IMR-90 (cell line): ENCODE data around the gene BASP1. TPM values are rescaled to one million over a fixed set of nuclear protein-coding genes. Genes with fewer than 3 reads are reported as not detected.

Source experiments
- ATAC-seq: fragments of 200-7000 bp; cut with Tn5 transposase; 2 replicates; pipeline ENCODE4 v1.9.1; 2020; ENCODE audit warnings: low read depth, mild to moderate bottlenecking, moderate library complexity
- BruUV-seq: library from RNA; stranded (reverse); fragments of 400-500 nt; replicated peaks from 2 replicates; lab custom pipeline; 2021; lab: Mats Ljungman, UMichigan
- CTCF ChIA-PET: fragments of 300-600 bp; formaldehyde crosslinking; extraction: SDS; loops from one replicate; lab custom pipeline; 2021; ENCODE audit warnings: antibody characterized with exemption; lab: Yijun Ruan, JAX
- POLR2A ChIA-PET: fragments of 300-600 bp; sonication (Branson Sonifier 250); formaldehyde crosslinking; loops from one replicate; lab custom pipeline; 2022; ENCODE audit warnings: antibody characterized with exemption; ENCODE audit not compliant: unreplicated experiment; lab: Charles Lee
- DNase-seq: peaks from one replicate; pipeline ENCODE4 v3.0.0; 2013
- H2AFZ ChIP-seq: replicated peaks from 2 replicates; pipeline ENCODE3; 2013; ENCODE audit warnings: low read length, mild to moderate bottlenecking; ENCODE audit not compliant: poor library complexity
- H2AK5ac ChIP-seq: 2 replicates; pipeline ENCODE4 v1.6.1; 2013; ENCODE audit warnings: low read depth, low read length, inconsistent platforms
- H2AK9ac ChIP-seq: replicated peaks from 2 replicates; pipeline ENCODE3; 2013; ENCODE audit warnings: mild to moderate bottlenecking, low read depth, low read length, moderate library complexity; ENCODE audit not compliant: poor library complexity
- H2BK120ac ChIP-seq: 2 replicates; pipeline ENCODE4 v1.6.1; 2013; ENCODE audit warnings: low read depth, low read length, inconsistent platforms
- H2BK15ac ChIP-seq: 3 replicates; pipeline ENCODE4 v1.6.1; 2013; ENCODE audit warnings: low read depth, low read length, inconsistent platforms
- H2BK20ac ChIP-seq: 2 replicates; pipeline ENCODE4 v1.6.1; 2013; ENCODE audit warnings: low read depth, mild to moderate bottlenecking, inconsistent platforms, low read length, moderate library complexity
- H2BK5ac ChIP-seq: 2 replicates; pipeline ENCODE4 v1.6.1; 2013; ENCODE audit warnings: mild to moderate bottlenecking, low read depth, low read length, inconsistent platforms; ENCODE audit not compliant: poor library complexity, severe bottlenecking
- H3K14ac ChIP-seq: replicated peaks from 2 replicates; pipeline ENCODE4 v1.6.1; 2013; ENCODE audit warnings: low read depth, low read length, inconsistent platforms
- H3K18ac ChIP-seq: 2 replicates; pipeline ENCODE4 v1.6.1; 2013; ENCODE audit warnings: low read depth, low read length, control low read depth
- H3K23ac ChIP-seq: 2 replicates; pipeline ENCODE4 v1.6.1; 2013; ENCODE audit warnings: low read depth, low read length, inconsistent platforms
- H3K27ac ChIP-seq: 2 replicates; pipeline ENCODE4 v1.5.1; 2013; ENCODE audit warnings: mild to moderate bottlenecking, control low read depth, low read length; ENCODE audit not compliant: insufficient read depth
- H3K27me3 ChIP-seq: 2 replicates; pipeline ENCODE4 v1.6.1; 2013; ENCODE audit warnings: low read length; ENCODE audit not compliant: control insufficient read depth, insufficient read depth
- H3K36me3 ChIP-seq: 2 replicates; pipeline ENCODE4 v1.6.1; 2013; ENCODE audit warnings: low read length, mixed read lengths; ENCODE audit not compliant: control insufficient read depth, insufficient read depth
- H3K4ac ChIP-seq: 2 replicates; pipeline ENCODE4 v1.6.1; 2013; ENCODE audit warnings: low read depth, low read length, inconsistent platforms
- H3K4me1 ChIP-seq: 2 replicates; pipeline ENCODE4 v1.6.1; 2013; ENCODE audit warnings: low read length, mixed read lengths; ENCODE audit not compliant: control insufficient read depth, insufficient read depth
- H3K4me2 ChIP-seq: 2 replicates; pipeline ENCODE4 v1.6.1; 2013; ENCODE audit warnings: low read depth, mild to moderate bottlenecking, control low read depth, low read length, moderate library complexity
- H3K4me3 ChIP-seq: 2 replicates; pipeline ENCODE4 v1.5.1; 2013; ENCODE audit warnings: low read depth, mild to moderate bottlenecking, control low read depth, low read length, moderate library complexity; ENCODE audit not compliant: insufficient read depth
- H3K56ac ChIP-seq: 2 replicates; pipeline ENCODE4 v1.6.1; 2013; ENCODE audit warnings: low read length, inconsistent platforms; ENCODE audit not compliant: insufficient read depth; ENCODE audit errors: extremely low read depth
- H3K79me1 ChIP-seq, 2 experiments: 2 replicates each; pipeline ENCODE4 v1.6.1; 2013; ENCODE audit warnings: low read length in 2 of 2, inconsistent platforms in 1 of 2, low read depth in 1 of 2
- H3K9ac ChIP-seq: 2 replicates; pipeline ENCODE4 v1.6.1; 2013; ENCODE audit warnings: low read depth, low read length, control low read depth
- H3K9me1 ChIP-seq: 2 replicates; pipeline ENCODE4 v1.6.1; 2013; ENCODE audit warnings: low read length, inconsistent platforms; ENCODE audit not compliant: insufficient read depth
- H3K9me3 ChIP-seq: 2 replicates; pipeline ENCODE4 v1.6.1; 2013; ENCODE audit warnings: low read length; ENCODE audit not compliant: control insufficient read depth, insufficient read depth
- H4K20me1 ChIP-seq: 2 replicates; pipeline ENCODE4 v1.6.1; 2013; ENCODE audit warnings: low read length, inconsistent platforms; ENCODE audit not compliant: insufficient read depth
- H4K5ac ChIP-seq: 2 replicates; pipeline ENCODE4 v1.6.1; 2013; ENCODE audit warnings: mild to moderate bottlenecking, low read depth, low read length, control low read depth
- H4K8ac ChIP-seq, 2 experiments: 2 replicates each; pipeline ENCODE4 v1.6.1; 2013; ENCODE audit warnings: low read depth in 2 of 2, low read length in 2 of 2, control low read depth in 1 of 2, inconsistent platforms in 1 of 2
- H4K91ac ChIP-seq: 2 replicates; pipeline ENCODE4 v1.6.1; 2013; ENCODE audit warnings: low read depth, low read length, inconsistent platforms; ENCODE audit not compliant: insufficient read depth
- BHLHE40 ChIP-seq: fragments of 150-350 bp; IDR thresholded peaks from 2 replicates; pipeline ENCODE4 v1.6.1; 2016; ENCODE audit warnings: mild to moderate bottlenecking, low read depth, low read length
- ELK1 ChIP-seq: fragments of 150-350 bp; IDR thresholded peaks from 2 replicates; pipeline ENCODE4 v1.6.1; 2016; ENCODE audit warnings: low read depth, mild to moderate bottlenecking, low read length, moderate library complexity, borderline replicate concordance
- FOS ChIP-seq: fragments of 150-350 bp; IDR thresholded peaks from 2 replicates; pipeline ENCODE4 v1.6.1; 2016; ENCODE audit warnings: low read depth, low read length
- MAZ ChIP-seq: IDR thresholded peaks from 2 replicates; pipeline ENCODE4 v1.6.1; 2012; ENCODE audit warnings: low read depth, mild to moderate bottlenecking, low read length, improper control_type of control experiment, moderate library complexity, borderline replicate concordance
- MXI1 ChIP-seq: IDR thresholded peaks from 2 replicates; pipeline ENCODE4 v1.6.1; 2012; ENCODE audit warnings: low read depth, mild to moderate bottlenecking, low read length, moderate library complexity, borderline replicate concordance
- NFE2L2 ChIP-seq: fragments of 150-350 bp; IDR thresholded peaks from 2 replicates; pipeline ENCODE4 v1.6.1; 2016; ENCODE audit warnings: low read depth, mild to moderate bottlenecking, low read length
- POLR2A ChIP-seq: IDR thresholded peaks from 2 replicates; pipeline ENCODE4 v1.6.1; 2012; ENCODE audit warnings: mild to moderate bottlenecking, low read depth, low read length
- RAD21 ChIP-seq: IDR thresholded peaks from 2 replicates; pipeline ENCODE4 v1.6.1; 2012; ENCODE audit warnings: low read length, improper control_type of control experiment
- RCOR1 ChIP-seq: IDR thresholded peaks from 2 replicates; pipeline ENCODE4 v1.6.1; 2012; ENCODE audit warnings: mild to moderate bottlenecking, low read length, improper control_type of control experiment; ENCODE audit not compliant: insufficient replicate concordance
- RFX5 ChIP-seq: IDR thresholded peaks from 2 replicates; pipeline ENCODE4 v1.8.0; 2012; ENCODE audit warnings: low read depth, mild to moderate bottlenecking, low read length, moderate library complexity
- SMC3 ChIP-seq: fragments of 150-350 bp; IDR thresholded peaks from 2 replicates; pipeline ENCODE4 v1.6.1; 2016; ENCODE audit warnings: low read depth, mild to moderate bottlenecking, antibody characterized with exemption, low read length, moderate library complexity
- USF2 ChIP-seq: fragments of 150-350 bp; IDR thresholded peaks from 2 replicates; pipeline ENCODE4 v1.6.1; 2017; ENCODE audit warnings: mild to moderate bottlenecking, antibody characterized with exemption, low read length, low read depth
- WGBS, 2 experiments: methylation state at CpG; one replicate each; pipeline versions ENCODE4 v1.1.5 to v1.1.7; 2013; ENCODE audit warnings: missing lambda C conversion rate in 2 of 2; ENCODE audit not compliant: insufficient read length in 1 of 2; ENCODE audit errors: extremely low coverage in 2 of 2; 5-methylcytosine and 5-hydroxymethylcytosine counted together
- dilution Hi-C: fragments of 300-500 bp; cut with HindIII; formaldehyde crosslinking; loops from one replicate; pipeline ENCODE4 v1.14.3; 2018; ENCODE audit warnings: low sequenced_read_pairs; ENCODE audit not compliant: unreplicated experiment
- in situ Hi-C: fragments of 300-500 bp; cut with MboI; formaldehyde crosslinking; loops from 3 replicates; pipeline ENCODE4 v1.14.3; 2019; ENCODE audit warnings: low sequenced_read_pairs, inconsistent platforms, mixed read lengths
- intact Hi-C: fragments of 100-400 bp; cut with micrococcal nuclease; formaldehyde crosslinking; loops from 2 replicates; pipeline ENCODE4 v1.10.0; 2022
- polyA plus RNA-seq, 3 experiments: library from polyadenylated mRNA; depleted of rRNA; stranded (reverse); fragments of >200 nt; gene quantifications; 2 replicates each; pipeline ENCODE4 v1.2.3, GENCODE V29; 2012; ENCODE audit warnings: low replicate concordance in 1 of 3
- total RNA-seq: library from RNA; depleted of rRNA; stranded (reverse); fragments of >200 nt; gene quantifications from 2 replicates; pipeline ENCODE4 v1.2.3, GENCODE V29; 2012

The BASP1 gene
- total and polyA plus RNA-seq, 2 of the 4 experiments (the other 2 are of a cell fraction) = 39.6 to 103 TPM

- H4K5ac ChIP-seq = no peak overlapping the region
- H2BK20ac ChIP-seq = no peak overlapping the region
- ATAC-seq = no peak
- H3K4me2 ChIP-seq = no peak overlapping the region
- no peak overlapping the region for H2BK120ac ChIP-seq
- no peak overlapping the region for H2BK5ac ChIP-seq
- H3K27ac ChIP-seq = no peak overlapping the region
- H3K4me1 ChIP-seq = peaks cover 1% of the 10 kb centered on the region; the same call in 1 of the 2 replicates
- intact Hi-C loops (loop anchor here (5.0 to 10.0 kb wide), 5 partner anchors 162 to 830 kb away; no protein-coding TSS in a partner anchor), in situ Hi-C loops (loop anchor here (5.0 to 10.0 kb wide), 2 partner anchors 900 to 1067 kb away; no protein-coding TSS in a partner anchor), dilution Hi-C loops (no loop called here)
- no peaks in the 10 kb centered on the region; the same call in 1 of the 2 replicates for H3K27me3 ChIP-seq
- H3K23ac ChIP-seq = no peak overlapping the region
- no peak overlapping the region for H2BK15ac ChIP-seq
- H3K79me1 ChIP-seq = peaks cover 0 to 11% of the 10 kb centered on the region in 2 experiments; a peak in 3 of 4 replicates
- no peaks in the 10 kb centered on the region for H3K9me3 ChIP-seq
- ChIA-PET POLR2A (no interaction called here), CTCF (interaction anchor here (0.6 to 3.5 kb wide), 3 partner anchors 59 to 1090 kb away, joined by 3 to 27 read pairs (median 5); no protein-coding TSS in a partner anchor)
- H2AK9ac ChIP-seq = no peak overlapping the region
- H4K20me1 ChIP-seq = peaks cover 16% of the 10 kb centered on the region
- H3K9ac ChIP-seq = no peak overlapping the region
- no peak overlapping the region for H3K4me3 ChIP-seq
- peaks cover 3% of the 10 kb centered on the region for H3K36me3 ChIP-seq
- H3K56ac ChIP-seq = no peak overlapping the region
- H3K4ac ChIP-seq = no peak overlapping the region
- TF ChIP-seq RFX5 = no peak
- TF ChIP-seq RCOR1 = no peak
- TF ChIP-seq MAZ = no peak
- TF ChIP-seq POLR2A = no peak
- TF ChIP-seq BHLHE40 = no peak
- no peak for TF ChIP-seq SMC3
- TF ChIP-seq RAD21 = no peak
- TF ChIP-seq FOS = no peak
- TF ChIP-seq USF2 = no peak
- no peak for TF ChIP-seq MXI1
- no peak for TF ChIP-seq NFE2L2
- TF ChIP-seq ELK1 = no peak
- no TSS peak for BruUV-seq
- no peak overlapping the region for H2AK5ac ChIP-seq
- H3K18ac ChIP-seq = no peak overlapping the region
- WGBS, 2 experiments = no CpG with 5 or more reads among the region's 2 CpGs
- no peak overlapping the region for H3K14ac ChIP-seq
- H4K8ac ChIP-seq = no peak overlapping the region
- H3K9me1 ChIP-seq = no peaks in the 10 kb centered on the region
- no peak overlapping the region for H4K91ac ChIP-seq
- no peak for DNase-seq
- H2AFZ ChIP-seq = no peak overlapping the region
These were observed 2.5 kb upstream of the BASP1 start for GRCh38 chr5:17214893-17215292.
